Non-pigmented ciliary epithelial cell (primary cell): ENCODE measurements around the gene CD28.
"Not testable (repeated sequence)": the region's sequence is repeated elsewhere in the genome, so short reads cannot be mapped to it uniquely, and the experiment has no call there.

Experiments used
- DNase-seq: peaks from one replicate; pipeline ENCODE4 v3.0.0-alpha.2; 2010; ENCODE audit warnings: low read depth

Gene CD28

DNA sequence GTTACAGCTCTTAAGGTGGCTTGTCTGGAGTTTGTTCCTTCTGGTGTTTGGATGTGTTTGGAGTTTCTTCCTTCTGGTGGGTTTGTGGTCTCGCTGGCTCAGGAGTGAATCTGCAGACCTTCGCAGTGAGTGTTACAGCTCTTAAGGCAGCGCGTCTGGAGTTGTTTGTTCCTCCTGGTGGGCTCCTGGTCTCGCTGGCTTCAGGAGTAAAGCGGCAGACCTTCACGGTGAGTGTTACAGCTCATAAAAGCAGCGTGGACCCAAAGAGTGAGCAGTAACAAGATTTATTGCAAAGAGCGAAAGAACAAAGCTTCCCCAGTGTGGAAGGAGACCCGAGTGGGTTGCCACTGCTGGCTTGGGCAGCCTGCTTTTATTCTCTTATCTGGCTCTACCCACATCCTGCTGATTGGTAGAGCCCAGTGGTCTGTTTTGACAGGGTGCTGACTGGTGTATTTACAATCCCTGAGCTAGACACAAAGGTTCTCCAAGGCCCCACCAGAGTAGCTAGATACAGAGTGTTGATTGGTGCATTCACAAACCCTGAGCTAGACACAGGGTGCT, 78.4 kb downstream of the CD28 start:
- DNase-seq: not testable (repeated sequence)

DNA sequence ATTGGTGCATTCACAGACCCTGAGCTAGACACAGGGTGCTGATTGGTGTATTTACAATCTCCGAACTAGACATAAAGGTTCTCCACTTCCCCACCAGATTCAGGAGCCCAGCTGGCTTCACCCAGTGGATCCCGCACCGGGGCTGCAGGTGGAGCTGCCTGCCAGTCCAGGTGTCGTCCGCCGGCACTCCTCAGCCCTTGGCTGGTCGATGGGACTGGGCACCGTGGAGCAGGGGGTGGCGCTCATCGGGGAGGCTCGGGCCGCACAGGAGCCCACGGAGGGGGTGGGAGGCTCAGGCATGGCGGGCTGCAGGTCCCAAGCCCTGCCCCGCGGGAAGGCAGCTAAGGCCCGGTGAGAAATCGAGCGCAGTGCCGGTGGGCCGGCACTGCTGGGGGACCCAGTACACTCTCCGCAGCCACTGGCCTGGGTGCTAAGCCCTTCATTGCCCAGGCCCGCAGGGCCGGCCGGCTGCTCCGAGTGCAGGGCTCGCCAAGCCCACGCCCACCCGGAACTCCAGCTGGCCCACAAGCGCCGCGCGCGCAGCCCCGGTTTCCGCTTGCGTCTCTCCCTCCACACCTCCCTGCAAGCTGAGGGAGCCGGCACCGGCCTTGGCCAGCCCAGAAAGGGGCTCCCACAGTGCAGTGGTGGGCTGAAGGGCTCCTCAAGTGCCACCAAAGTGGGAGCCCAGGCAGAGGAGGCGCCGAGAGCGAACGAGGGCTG, 79.1 kb downstream of the CD28 start:
- DNase-seq: not testable (repeated sequence)

DNA sequence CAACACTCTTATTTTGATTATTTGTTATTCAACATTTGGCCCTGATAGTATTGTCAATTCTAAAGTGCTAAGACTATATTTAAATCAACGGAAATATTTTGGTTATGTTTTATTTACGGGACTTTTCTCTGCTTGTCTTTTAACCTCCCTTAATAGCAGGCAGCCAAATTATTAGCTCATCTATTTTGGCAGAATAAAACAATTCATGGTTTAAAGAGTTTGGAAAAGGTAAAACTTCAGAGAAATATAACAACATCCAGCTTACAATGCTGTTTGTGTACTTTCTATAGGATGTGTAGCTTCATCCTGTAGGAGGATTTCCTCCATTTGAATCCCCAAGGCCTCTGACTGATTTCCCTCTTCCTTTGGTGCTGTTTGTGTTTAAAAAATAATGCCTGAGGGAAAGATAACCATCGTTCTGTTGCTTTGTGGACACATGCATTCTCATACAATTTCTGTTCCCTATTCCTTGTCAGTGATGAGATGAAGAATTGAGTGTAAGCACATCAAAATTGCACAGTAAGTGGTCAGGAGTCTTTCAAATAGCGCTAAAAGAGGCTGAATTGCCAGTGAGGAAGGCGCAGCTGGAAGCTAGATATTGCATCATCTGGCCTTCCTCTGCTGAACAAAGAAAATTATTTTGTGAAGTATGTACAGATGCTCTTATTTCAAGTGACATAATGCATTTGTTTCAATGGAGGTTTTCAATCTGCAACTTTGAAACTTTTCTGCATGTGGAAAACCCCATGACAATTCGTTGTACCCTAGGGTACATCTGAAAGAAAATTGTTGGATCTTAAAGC, 80.3 kb downstream of the CD28 start:
- no peak for DNase-seq

DNA sequence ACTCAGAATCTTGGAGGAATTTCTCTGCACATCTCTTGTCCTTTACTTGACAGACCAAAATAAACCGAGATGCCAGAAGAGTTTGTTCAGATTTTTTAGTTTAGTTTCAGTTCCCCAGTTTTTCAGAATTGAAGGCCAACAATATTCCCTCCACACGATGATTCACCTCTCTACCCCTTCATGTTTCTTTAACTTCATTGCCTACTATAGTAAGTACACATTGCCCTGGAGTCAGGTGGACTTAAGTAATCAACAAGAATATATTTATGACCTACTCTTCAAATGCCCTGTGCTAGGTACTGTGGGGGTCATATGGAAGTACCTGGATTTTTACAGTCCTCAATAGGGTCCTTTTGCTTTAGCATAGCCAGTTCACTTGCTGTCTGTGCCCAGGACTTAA, 81.5 kb downstream of the CD28 start:
- no peak for DNase-seq
